NCI-H1930 (cell line): ENCODE results near the gene DENND10.
"Not testable (repeated sequence)": the region's sequence is repeated elsewhere in the genome, so short reads cannot be mapped to it uniquely, and the experiment has no call there.

Experiments
- DNase-seq, 2 experiments: peaks; one replicate each; lab custom pipeline; 2025; lab: John Stamatoyannopoulos, UW

DENND10 gene

GRCh38 chr10:119166564-119166963 is 62.7 kb downstream of the DENND10 start:
- no peak for DNase-seq

- no peak for DNase-seq
These were observed 63.1 kb downstream of the DENND10 start for GRCh38 chr10:119167041-119167440.

- DNase-seq = no peak
These were observed 70.2 kb downstream of the DENND10 start for GRCh38 chr10:119174109-119174508.

DNA sequence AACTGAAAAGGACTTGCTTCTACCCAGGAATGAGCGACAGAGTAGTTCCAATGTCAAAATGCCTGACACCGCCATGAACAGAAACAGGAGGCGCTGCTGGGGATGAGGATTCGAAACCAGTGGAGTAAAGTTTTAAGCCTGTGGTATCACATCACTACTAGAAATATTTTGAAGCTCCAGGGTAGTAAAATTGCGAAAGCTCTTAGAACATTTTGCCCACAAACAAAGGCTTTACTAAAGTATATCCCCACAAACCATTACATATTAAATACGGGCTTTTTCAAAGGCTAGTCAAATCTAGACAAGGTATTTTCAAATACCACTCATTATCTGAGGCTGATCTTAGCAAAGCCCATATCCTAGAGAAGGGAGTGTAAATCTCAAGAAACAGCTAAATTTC is 72.3 kb downstream of the DENND10 start:
- no peak for DNase-seq

DNA sequence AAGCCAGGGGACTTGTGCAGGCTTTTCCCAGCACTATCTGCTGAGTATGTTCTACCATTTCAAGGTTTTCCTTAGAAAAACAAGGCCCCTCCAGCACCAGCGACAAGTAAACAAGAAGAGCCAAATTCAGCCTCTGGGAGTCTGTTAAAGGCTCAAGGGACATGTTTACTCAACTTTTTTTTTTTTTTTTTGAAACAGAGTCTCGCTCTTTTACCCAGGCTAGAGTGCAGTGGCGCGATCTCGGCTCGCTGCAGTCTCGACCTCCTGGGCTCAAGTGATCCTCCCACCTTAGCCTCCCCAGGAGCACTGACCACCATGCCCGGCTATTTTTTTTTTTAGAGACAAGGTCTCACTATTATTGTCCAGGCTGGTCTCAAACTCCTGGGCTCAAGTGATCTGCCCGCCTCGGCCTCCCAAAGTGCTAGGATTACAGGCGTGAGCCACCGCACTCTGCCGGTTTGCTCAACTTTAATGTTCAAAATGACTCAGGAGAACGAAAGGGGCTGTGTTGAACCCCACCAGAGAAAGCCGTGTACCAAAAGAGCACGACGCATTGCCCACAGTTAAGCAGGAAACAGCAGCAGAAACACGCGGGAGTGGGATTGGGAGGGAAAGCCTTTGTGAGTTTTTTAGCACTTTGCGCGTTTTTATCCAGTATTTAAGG is 73.9 kb downstream of the DENND10 start:
- no peak for DNase-seq

GRCh38 chr10:119178372-119179119 is 74.6 kb downstream of the DENND10 start, which contains the start of gene PRDX3:
Gene PRDX3, minus strand, starts transcription at chr10:119178812. Its CDS starts 22 bp downstream, at chr10:119178790.
- DNase-seq = peak; percentile 71 to 73

- DNase-seq = not testable (repeated sequence)
These were observed 77.0 kb downstream of the DENND10 start for GRCh38 chr10:119180850-119181400.

- DNase-seq = no peak
These were observed 79.9 kb downstream of the DENND10 start for GRCh38 chr10:119183664-119184412.
